ENCODE data around the gene ARHGEF17. TPM values are rescaled to one million over a fixed set of nuclear protein-coding genes. Genes with fewer than 3 reads are reported as not detected.

Gene ARHGEF17
- total and polyA plus RNA-seq, 4 donors = 2.6 to 12.6 (median 5.7) TPM

GRCh38 chr11:73365352-73366264 lies 57.5 kb downstream of the ARHGEF17 start:
- no peak for DNase-seq (ENCODE audit: low spot score)
- WGBS = 90% methylated on average over 24 of the region's 24 CpGs
- Histone ChIP-seq H3K36me3 (ENCODE audit: control insufficient read depth in 4 of 4, insufficient read depth in 3 of 4, low read depth in 1 of 4, low read length in 3 of 4) (no peaks in the 10 kb centered on the region), H3K27ac (ENCODE audit: low read depth in 1 of 2, low read length in 2 of 2) (no peak overlapping the region), H3K4me3 (ENCODE audit: low read depth in 1 of 3, low read length in 3 of 3) (no peak overlapping the region), H3K9me3 (ENCODE audit: control insufficient read depth in 4 of 4, low read length in 3 of 4) (no peaks in the 10 kb centered on the region), H3K9ac (ENCODE audit: low read depth in 1 of 2, low read length in 2 of 2) (no peak overlapping the region), H3K4me1 (ENCODE audit: control insufficient read depth in 4 of 4, insufficient read depth in 4 of 4, low read length in 3 of 4) (no peaks in the 10 kb centered on the region), H3K27me3 (ENCODE audit: control insufficient read depth in 4 of 4, insufficient read depth in 4 of 4, low read length in 3 of 4) (no peaks in the 10 kb centered on the region)
- no peak for TF ChIP-seq RAD21 (IDR thresholded peaks at IDR 0.05)
- no peak for TF ChIP-seq TAF1 (conservative IDR thresholded peaks at IDR 0.05)
- no peak for TF ChIP-seq HNF4A (conservative IDR thresholded peaks at IDR 0.05)
- TF ChIP-seq FOXA1 (IDR thresholded peaks at IDR 0.05) = no peak
- no peak for TF ChIP-seq MAX (IDR thresholded peaks at IDR 0.05)
- TF ChIP-seq EGR1 (IDR thresholded peaks at IDR 0.05; ENCODE audit: low read depth in 2 of 2) = no peak
- TF ChIP-seq HNF4G (IDR thresholded peaks at IDR 0.05) = no peak
- no peak for TF ChIP-seq JUND (IDR thresholded peaks at IDR 0.05)
- no peak for TF ChIP-seq GABPA (IDR thresholded peaks at IDR 0.05 in 1 of 2, conservative IDR thresholded peaks at IDR 0.05 in 1 of 2)
- TF ChIP-seq NR2F2 (IDR thresholded peaks at IDR 0.05) = no peak
- TF ChIP-seq, protein P1, sequence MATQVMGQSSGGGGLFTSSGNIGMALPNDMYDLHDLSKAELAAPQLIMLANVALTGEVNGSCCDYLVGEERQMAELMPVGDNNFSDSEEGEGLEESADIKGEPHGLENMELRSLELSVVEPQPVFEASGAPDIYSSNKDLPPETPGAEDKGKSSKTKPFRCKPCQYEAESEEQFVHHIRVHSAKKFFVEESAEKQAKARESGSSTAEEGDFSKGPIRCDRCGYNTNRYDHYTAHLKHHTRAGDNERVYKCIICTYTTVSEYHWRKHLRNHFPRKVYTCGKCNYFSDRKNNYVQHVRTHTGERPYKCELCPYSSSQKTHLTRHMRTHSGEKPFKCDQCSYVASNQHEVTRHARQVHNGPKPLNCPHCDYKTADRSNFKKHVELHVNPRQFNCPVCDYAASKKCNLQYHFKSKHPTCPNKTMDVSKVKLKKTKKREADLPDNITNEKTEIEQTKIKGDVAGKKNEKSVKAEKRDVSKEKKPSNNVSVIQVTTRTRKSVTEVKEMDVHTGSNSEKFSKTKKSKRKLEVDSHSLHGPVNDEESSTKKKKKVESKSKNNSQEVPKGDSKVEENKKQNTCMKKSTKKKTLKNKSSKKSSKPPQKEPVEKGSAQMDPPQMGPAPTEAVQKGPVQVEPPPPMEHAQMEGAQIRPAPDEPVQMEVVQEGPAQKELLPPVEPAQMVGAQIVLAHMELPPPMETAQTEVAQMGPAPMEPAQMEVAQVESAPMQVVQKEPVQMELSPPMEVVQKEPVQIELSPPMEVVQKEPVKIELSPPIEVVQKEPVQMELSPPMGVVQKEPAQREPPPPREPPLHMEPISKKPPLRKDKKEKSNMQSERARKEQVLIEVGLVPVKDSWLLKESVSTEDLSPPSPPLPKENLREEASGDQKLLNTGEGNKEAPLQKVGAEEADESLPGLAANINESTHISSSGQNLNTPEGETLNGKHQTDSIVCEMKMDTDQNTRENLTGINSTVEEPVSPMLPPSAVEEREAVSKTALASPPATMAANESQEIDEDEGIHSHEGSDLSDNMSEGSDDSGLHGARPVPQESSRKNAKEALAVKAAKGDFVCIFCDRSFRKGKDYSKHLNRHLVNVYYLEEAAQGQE (IDR thresholded peaks at IDR 0.05) = no peak
- TF ChIP-seq CTCF (IDR thresholded peaks at IDR 0.05; ENCODE audit: low read depth, low read length, missing input control) = no peak
- TF ChIP-seq YY1 (IDR thresholded peaks at IDR 0.05) = no peak

- H3K9me3 ChIP-seq (ENCODE audit: control insufficient read depth in 4 of 4, low read length in 3 of 4) = no peaks in the 10 kb centered on the region
- WGBS = 82% methylated on average over 4 of the region's 4 CpGs
- TF ChIP-seq SP1 (IDR thresholded peaks at IDR 0.05) = no peak
- no peak for TF ChIP-seq GABPA (IDR thresholded peaks at IDR 0.05 in 1 of 2, conservative IDR thresholded peaks at IDR 0.05 in 1 of 2)
- no peak for TF ChIP-seq JUND (IDR thresholded peaks at IDR 0.05)
- TF ChIP-seq HNF4A (conservative IDR thresholded peaks at IDR 0.05) = no peak
- TF ChIP-seq RXRA (IDR thresholded peaks at IDR 0.05) = no peak
- TF ChIP-seq ZBTB33 (IDR thresholded peaks at IDR 0.05) = no peak
- TF ChIP-seq CTCF (IDR thresholded peaks at IDR 0.05; ENCODE audit: low read depth, low read length, missing input control) = no peak
- no peaks in the 10 kb centered on the region for H3K36me3 ChIP-seq (ENCODE audit: control insufficient read depth in 4 of 4, insufficient read depth in 3 of 4, low read depth in 1 of 4, low read length in 3 of 4)
- H3K27ac ChIP-seq (ENCODE audit: low read depth in 1 of 2, low read length in 2 of 2) = no peak overlapping the region
- DNase-seq (ENCODE audit: low spot score) = no peak
- H3K27me3 ChIP-seq (ENCODE audit: control insufficient read depth in 4 of 4, insufficient read depth in 4 of 4, low read length in 3 of 4) = no peaks in the 10 kb centered on the region
- no peak overlapping the region for H3K4me3 ChIP-seq (ENCODE audit: low read depth in 1 of 3, low read length in 3 of 3)
- H3K4me1 ChIP-seq (ENCODE audit: control insufficient read depth in 4 of 4, insufficient read depth in 4 of 4, low read length in 3 of 4) = no peaks in the 10 kb centered on the region
- no peak overlapping the region for H3K9ac ChIP-seq (ENCODE audit: low read depth in 1 of 2, low read length in 2 of 2)
These were observed 58.2 kb downstream of the ARHGEF17 start for GRCh38 chr11:73366265-73366610.

Data from liver (tissue), 9 donors.